Activated CD4-positive, alpha-beta T cell treated with anti-CD3 and anti-CD28 coated beads, Interleukin-2, amount 10 ng/mL, durations not matched to agents 24 days and 14 days (primary cell): ENCODE results near the gene UVRAG. TPM values are rescaled to one million over a fixed set of nuclear protein-coding genes. Genes with fewer than 3 reads are reported as not detected.

Experiments
- DNase-seq: peaks from one replicate; pipeline ENCODE4 v3.0.0; 2022
- H3K27ac Mint-ChIP-seq: one replicate; pipeline ENCODE4 v1.8.0; 2022; ENCODE audit warnings: mild to moderate bottlenecking, mixed read lengths
- H3K27me3 Mint-ChIP-seq: one replicate; pipeline ENCODE4 v1.8.0; 2022; ENCODE audit warnings: mixed read lengths
- H3K36me3 Mint-ChIP-seq: one replicate; pipeline ENCODE4 v1.8.0; 2022; ENCODE audit warnings: low read depth, mild to moderate bottlenecking, mixed read lengths
- H3K4me1 Mint-ChIP-seq: one replicate; pipeline ENCODE4 v1.8.0; 2021; ENCODE audit warnings: mixed read lengths
- H3K4me3 Mint-ChIP-seq: one replicate; pipeline ENCODE4 v1.8.0; 2022; ENCODE audit warnings: mild to moderate bottlenecking, moderate library complexity, mixed read lengths
- H3K9me3 Mint-ChIP-seq: one replicate; pipeline ENCODE4 v1.8.0; 2021; ENCODE audit warnings: mixed read lengths
- intact Hi-C: fragments of 100-400 bp; cut with micrococcal nuclease; formaldehyde crosslinking; loops from one replicate; pipeline ENCODE4 v1.15.1; 2023
- total RNA-seq: library from RNA; stranded (reverse); gene quantifications from 2 replicates; pipeline ENCODE4 v1.2.3, GENCODE V29; 2022

The UVRAG gene
- total RNA-seq, 1 donor from 2014 or later, result 19.2 TPM

GRCh38 chr11:75821202-75821601, 6.2 kb downstream of the UVRAG start:
- Mint-ChIP-seq H3K27ac (no peak overlapping the region), H3K4me3 (no peak overlapping the region), H3K27me3 (no peaks in the 10 kb centered on the region), H3K36me3 (peaks cover 16% of the 10 kb centered on the region), H3K9me3 (no peaks in the 10 kb centered on the region), H3K4me1 (peaks cover 18% of the 10 kb centered on the region)
- DNase-seq, result no peak
- intact Hi-C loops, result no loop called here

DNA sequence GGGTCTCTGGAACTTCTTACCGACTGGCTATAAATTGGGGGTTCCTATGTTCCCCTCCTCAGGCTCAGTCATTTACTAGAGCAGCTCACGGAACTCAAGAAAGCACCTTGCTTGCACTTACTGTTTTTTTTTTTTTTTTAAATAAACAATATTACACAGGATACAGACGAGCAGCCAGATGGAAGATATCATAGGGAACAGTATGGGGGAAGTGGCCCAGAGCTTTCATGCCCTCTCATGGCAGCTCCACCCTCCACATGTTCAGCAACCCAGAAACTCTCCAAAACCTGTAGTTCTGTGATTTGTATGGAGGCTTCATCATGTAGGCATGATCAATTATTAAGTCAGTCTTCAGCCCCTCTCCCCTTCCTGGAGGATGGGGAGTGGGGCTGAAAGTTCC, 7.5 kb downstream of the UVRAG start:
- H3K9me3 Mint-ChIP-seq, result no peaks in the 10 kb centered on the region
- H3K4me1 Mint-ChIP-seq, result peaks cover 18% of the 10 kb centered on the region
- peaks cover 16% of the 10 kb centered on the region for H3K36me3 Mint-ChIP-seq
- H3K27me3 Mint-ChIP-seq, result no peaks in the 10 kb centered on the region
- no peak overlapping the region for H3K27ac Mint-ChIP-seq
- no peak overlapping the region for H3K4me3 Mint-ChIP-seq
- no peak for DNase-seq
- intact Hi-C loops, result no loop called here

DNA sequence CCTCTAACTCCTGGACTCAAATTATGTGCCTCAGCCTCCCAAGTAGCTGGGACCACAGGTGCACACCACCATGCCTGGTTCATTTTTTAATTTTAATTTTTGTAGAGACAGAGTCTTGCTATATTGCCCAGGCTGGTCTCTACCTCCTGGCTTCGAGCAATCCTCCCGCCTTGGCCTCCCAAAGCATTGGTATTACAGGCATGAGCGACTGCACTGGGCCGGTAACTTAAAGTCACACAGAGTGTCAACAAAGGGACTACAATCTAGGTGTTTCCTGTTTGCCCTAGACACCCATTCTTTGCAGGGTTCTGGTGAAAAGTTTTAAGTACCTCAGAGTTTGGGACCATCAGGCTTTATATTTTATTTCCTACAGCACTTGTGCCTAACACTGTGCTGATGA, 8.4 kb downstream of the UVRAG start:
- Mint-ChIP-seq H3K27me3 (no peaks in the 10 kb centered on the region), H3K36me3 (peaks cover 16% of the 10 kb centered on the region), H3K4me3 (no peak overlapping the region)

DNA sequence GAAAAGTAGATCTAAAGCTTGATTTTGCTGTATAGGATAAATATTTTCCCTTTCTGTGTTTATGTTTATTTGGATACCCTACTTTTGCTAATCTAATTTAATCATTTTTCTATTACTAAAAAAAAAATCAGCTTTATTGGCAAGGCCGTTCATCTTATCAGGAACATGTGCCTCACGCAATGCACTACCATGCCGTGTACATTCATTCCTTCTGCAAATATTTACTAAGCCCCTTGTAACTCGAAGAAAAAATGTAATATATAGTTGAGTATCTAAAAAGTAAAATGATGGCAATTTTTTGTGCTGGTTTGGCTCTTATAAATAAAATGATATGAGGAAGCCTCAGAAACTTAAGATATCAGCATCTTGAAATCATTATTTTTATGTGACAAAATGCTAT, 8.9 kb downstream of the UVRAG start:
- intact Hi-C loops, result no loop called here
- DNase-seq, result no peak
- Mint-ChIP-seq H3K4me3 (peak overlapping the region; percentile 10), H3K36me3 (peaks cover 13% of the 10 kb centered on the region), H3K9me3 (no peaks in the 10 kb centered on the region), H3K4me1 (peaks cover 17% of the 10 kb centered on the region), H3K27ac (no peak overlapping the region), H3K27me3 (no peaks in the 10 kb centered on the region)

More for the DNA sequence above, 8.4 kb downstream of the UVRAG start:
- H3K4me1 Mint-ChIP-seq, result peaks cover 17% of the 10 kb centered on the region
- intact Hi-C loops, result no loop called here
- H3K9me3 Mint-ChIP-seq, result no peaks in the 10 kb centered on the region
- peak; percentile 56 for DNase-seq
- no peak overlapping the region for H3K27ac Mint-ChIP-seq

DNA sequence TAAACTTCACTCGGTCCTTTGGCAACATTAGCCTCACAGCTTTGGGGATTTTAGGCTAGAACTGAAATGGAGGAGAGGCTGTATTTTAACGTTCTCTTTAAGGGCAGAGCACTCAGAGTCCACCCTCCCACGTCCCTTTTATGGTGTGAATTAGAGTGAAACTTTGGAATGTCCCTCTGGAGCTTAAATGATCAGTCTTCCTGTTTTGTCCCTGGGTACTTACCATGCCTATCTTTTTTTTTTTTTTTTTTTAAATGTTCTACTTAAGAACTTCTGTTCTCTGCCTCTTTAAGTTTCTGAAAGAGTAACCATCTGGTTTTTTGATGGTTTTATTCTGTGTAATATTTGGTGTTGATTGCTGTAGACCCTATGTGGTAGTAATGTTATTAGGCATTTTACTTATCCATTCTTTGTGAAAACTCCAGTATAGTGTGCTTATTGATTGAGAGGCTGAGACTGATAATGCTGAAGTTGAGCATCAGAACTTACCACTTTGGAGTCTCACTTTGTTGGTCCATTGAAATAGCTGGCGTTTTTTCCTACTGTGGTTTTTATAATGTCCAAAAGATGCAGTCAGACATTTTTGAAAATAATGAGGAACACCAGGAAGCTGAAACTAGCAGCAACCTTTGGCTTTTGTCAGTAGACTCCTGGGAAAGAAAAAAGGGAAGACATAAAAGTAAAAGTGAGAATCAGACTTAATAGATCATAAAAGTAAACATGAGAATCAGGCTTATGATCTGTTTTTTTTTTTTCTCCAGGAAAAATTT, 11.6 kb downstream of the UVRAG start:
- no peaks in the 10 kb centered on the region for H3K9me3 Mint-ChIP-seq
- H3K27me3 Mint-ChIP-seq, result no peaks in the 10 kb centered on the region
- peaks cover 11% of the 10 kb centered on the region for H3K4me1 Mint-ChIP-seq
- no peak for DNase-seq
- peaks cover 11% of the 10 kb centered on the region for H3K36me3 Mint-ChIP-seq
- intact Hi-C loops, result no loop called here
- no peak overlapping the region for H3K4me3 Mint-ChIP-seq
- H3K27ac Mint-ChIP-seq, result no peak overlapping the region

GRCh38 chr11:75827562-75827961, 12.6 kb downstream of the UVRAG start:
- H3K4me1 Mint-ChIP-seq, result peaks cover 11% of the 10 kb centered on the region
- intact Hi-C loops, result no loop called here
- H3K9me3 Mint-ChIP-seq, result no peaks in the 10 kb centered on the region
- H3K27me3 Mint-ChIP-seq, result no peaks in the 10 kb centered on the region
- H3K27ac Mint-ChIP-seq, result no peak overlapping the region
- no peak overlapping the region for H3K4me3 Mint-ChIP-seq
- no peak for DNase-seq
- peaks cover 8% of the 10 kb centered on the region for H3K36me3 Mint-ChIP-seq

GRCh38 chr11:75831915-75832502, 17.0 kb downstream of the UVRAG start:
- Mint-ChIP-seq H3K4me1 (peaks cover 6% of the 10 kb centered on the region), H3K27me3 (no peaks in the 10 kb centered on the region), H3K9me3 (no peaks in the 10 kb centered on the region), H3K36me3 (peaks cover 2% of the 10 kb centered on the region), H3K27ac (no peak overlapping the region), H3K4me3 (no peak overlapping the region)
- DNase-seq, result no peak
- intact Hi-C loops, result no loop called here

DNA sequence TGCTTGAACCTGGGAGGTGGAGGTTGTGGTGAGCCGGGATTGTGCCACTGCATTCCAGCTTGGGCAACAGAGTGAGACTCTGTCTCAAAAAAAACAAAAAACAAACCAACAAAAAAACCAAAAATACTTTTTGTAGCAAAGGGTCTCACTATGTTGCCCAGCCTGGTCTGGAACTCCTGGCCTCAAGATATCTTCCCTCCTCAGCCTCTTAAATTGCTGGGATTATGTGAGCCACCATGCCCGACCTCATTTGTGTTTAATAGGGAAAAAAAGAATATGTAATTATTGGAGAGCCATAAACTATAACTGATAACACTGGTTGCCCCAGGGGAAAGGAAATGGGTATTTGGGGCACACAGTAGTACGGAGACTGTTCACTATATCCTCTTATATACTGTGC, 19.7 kb downstream of the UVRAG start:
- Mint-ChIP-seq H3K4me1 (peaks cover 5% of the 10 kb centered on the region), H3K36me3 (peaks cover 10% of the 10 kb centered on the region), H3K4me3 (no peak overlapping the region), H3K27ac (no peak overlapping the region), H3K9me3 (no peaks in the 10 kb centered on the region), H3K27me3 (no peaks in the 10 kb centered on the region)
- DNase-seq, result no peak
- intact Hi-C loops, result no loop called here

GRCh38 chr11:75836417-75836816, 21.4 kb downstream of the UVRAG start:
- Mint-ChIP-seq H3K9me3 (no peaks in the 10 kb centered on the region), H3K4me1 (peaks cover 5% of the 10 kb centered on the region), H3K36me3 (peaks cover 10% of the 10 kb centered on the region), H3K27ac (no peak overlapping the region), H3K27me3 (no peaks in the 10 kb centered on the region), H3K4me3 (no peak overlapping the region)
- DNase-seq, result no peak
- intact Hi-C loops, result no loop called here

DNA sequence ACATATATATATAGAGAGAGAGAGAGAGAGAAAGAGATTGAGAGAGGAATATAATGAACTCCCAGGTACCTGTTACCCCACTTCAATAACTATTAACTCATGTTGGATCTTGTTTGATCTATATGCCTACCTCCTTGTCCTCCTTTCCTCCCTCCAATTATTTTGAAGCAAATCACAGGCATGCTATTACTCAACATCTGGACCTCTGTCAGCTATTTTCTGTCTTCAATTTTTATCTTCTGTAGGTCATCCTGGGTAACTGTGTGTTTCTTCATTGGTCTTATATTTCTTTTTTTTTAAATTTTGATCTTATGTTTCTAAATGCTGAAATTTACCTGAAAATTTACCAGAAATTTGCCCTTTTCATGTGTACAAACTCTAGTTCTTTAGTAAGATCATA, 24.8 kb downstream of the UVRAG start:
- no peaks in the 10 kb centered on the region for H3K27me3 Mint-ChIP-seq
- H3K27ac Mint-ChIP-seq, result no peak overlapping the region
- intact Hi-C loops, result no loop called here
- peaks cover 5% of the 10 kb centered on the region for H3K4me1 Mint-ChIP-seq
- peaks cover 10% of the 10 kb centered on the region for H3K36me3 Mint-ChIP-seq
- H3K4me3 Mint-ChIP-seq, result no peak overlapping the region
- no peak for DNase-seq
- H3K9me3 Mint-ChIP-seq, result no peaks in the 10 kb centered on the region

GRCh38 chr11:75840522-75840921, 25.5 kb downstream of the UVRAG start:
- H3K36me3 Mint-ChIP-seq, result peaks cover 14% of the 10 kb centered on the region
- no peak overlapping the region for H3K27ac Mint-ChIP-seq
- H3K4me3 Mint-ChIP-seq, result no peak overlapping the region
- H3K27me3 Mint-ChIP-seq, result no peaks in the 10 kb centered on the region
- DNase-seq, result no peak
- peaks cover 5% of the 10 kb centered on the region for H3K4me1 Mint-ChIP-seq
- no peaks in the 10 kb centered on the region for H3K9me3 Mint-ChIP-seq
- intact Hi-C loops, result no loop called here

- intact Hi-C loops, result no loop called here
- H3K27me3 Mint-ChIP-seq, result no peaks in the 10 kb centered on the region
- no peak overlapping the region for H3K4me3 Mint-ChIP-seq
- H3K27ac Mint-ChIP-seq, result no peak overlapping the region
- H3K36me3 Mint-ChIP-seq, result peaks cover 14% of the 10 kb centered on the region
- no peak for DNase-seq
- no peaks in the 10 kb centered on the region for H3K4me1 Mint-ChIP-seq
- no peaks in the 10 kb centered on the region for H3K9me3 Mint-ChIP-seq
These were observed 26.7 kb downstream of the UVRAG start for GRCh38 chr11:75841739-75842138.

DNA sequence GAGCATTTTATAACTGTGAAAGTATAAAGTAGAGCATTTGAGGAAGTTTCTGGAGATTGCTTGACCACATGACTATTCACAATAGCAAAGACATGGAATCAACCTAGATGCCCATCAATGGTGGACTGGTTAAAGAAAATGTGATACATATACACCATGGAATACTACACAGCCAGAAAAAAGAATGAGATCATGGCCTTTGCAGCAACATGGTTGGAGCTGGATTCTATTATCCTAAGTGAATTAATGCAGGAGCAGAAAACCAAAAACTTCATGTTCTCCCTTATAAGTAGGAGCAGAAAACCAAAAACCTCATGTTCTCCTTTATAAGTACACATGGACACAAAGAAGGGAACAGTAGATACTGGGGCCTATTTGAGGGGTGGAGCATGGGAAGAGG, 30.3 kb downstream of the UVRAG start:
- intact Hi-C loops, result no loop called here
- Mint-ChIP-seq H3K4me1 (peaks cover 2% of the 10 kb centered on the region), H3K27me3 (no peaks in the 10 kb centered on the region), H3K27ac (no peak overlapping the region), H3K4me3 (no peak overlapping the region), H3K9me3 (no peaks in the 10 kb centered on the region), H3K36me3 (peaks cover 6% of the 10 kb centered on the region)
- no peak for DNase-seq

GRCh38 chr11:75849894-75850293, 34.9 kb downstream of the UVRAG start:
- H3K4me1 Mint-ChIP-seq, result peaks cover 10% of the 10 kb centered on the region
- no peak for DNase-seq
- no peaks in the 10 kb centered on the region for H3K9me3 Mint-ChIP-seq
- no peak overlapping the region for H3K4me3 Mint-ChIP-seq
- no peak overlapping the region for H3K27ac Mint-ChIP-seq
- intact Hi-C loops, result no loop called here
- H3K27me3 Mint-ChIP-seq, result no peaks in the 10 kb centered on the region
- peaks cover 6% of the 10 kb centered on the region for H3K36me3 Mint-ChIP-seq

DNA sequence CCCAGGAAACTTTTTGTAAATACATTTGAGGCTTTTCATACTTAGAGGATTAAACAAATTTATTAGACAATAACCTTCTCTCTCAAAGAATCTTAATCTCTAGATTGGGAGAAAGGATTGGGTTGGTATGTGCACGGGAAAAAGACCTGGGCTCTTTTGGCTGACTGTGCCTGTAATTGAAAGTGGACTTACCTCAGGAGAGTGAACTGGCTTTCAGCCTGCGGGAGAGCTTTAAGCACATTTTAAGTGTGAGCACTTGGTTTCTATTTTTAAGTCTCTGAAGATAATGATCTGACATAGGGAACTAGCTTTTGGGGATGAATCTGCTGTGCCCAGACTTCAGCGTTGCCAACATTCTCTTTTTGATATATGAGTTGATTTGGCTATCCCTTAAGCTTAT, 35.8 kb downstream of the UVRAG start:
- Mint-ChIP-seq H3K36me3 (peaks cover 2% of the 10 kb centered on the region), H3K27me3 (no peaks in the 10 kb centered on the region), H3K9me3 (no peaks in the 10 kb centered on the region), H3K4me3 (no peak overlapping the region), H3K4me1 (peaks cover 10% of the 10 kb centered on the region), H3K27ac (no peak overlapping the region)
- DNase-seq, result no peak
- intact Hi-C loops, result no loop called here
